HG02678 (cell line): ENCODE measurements around the gene XPO4.
"Not testable (repeated sequence)": the region's sequence is repeated elsewhere in the genome, so short reads cannot be mapped to it uniquely, and the experiment has no call there.

ENCODE experiments used
- ATAC-seq: cut with Tn5 transposase; IDR thresholded peaks from one replicate; pipeline ENCODE4 v1.9.1; 2021; ENCODE audit warnings: mild to moderate bottlenecking, moderate library complexity; ENCODE audit not compliant: unreplicated experiment

Gene XPO4

DNA sequence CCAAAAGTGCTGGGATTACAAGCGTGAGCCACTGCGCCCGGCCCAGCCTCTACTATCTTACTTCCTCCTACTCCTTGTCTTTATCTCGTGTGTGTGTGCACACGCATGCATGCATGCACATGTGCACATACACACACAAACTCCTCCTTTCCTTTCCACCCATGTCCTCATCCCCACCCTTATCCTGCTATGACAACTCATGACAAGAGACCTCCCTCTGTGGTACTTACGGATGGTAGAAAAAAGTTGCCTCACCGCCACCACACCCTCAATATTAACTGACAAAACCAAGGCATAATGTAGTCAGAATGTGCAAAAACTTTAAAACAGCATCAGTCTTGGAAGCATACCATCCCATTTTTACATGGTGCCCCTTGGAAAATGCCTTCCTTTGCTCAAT lies 112.9 kb downstream of the XPO4 start:
- ATAC-seq: no peak

DNA sequence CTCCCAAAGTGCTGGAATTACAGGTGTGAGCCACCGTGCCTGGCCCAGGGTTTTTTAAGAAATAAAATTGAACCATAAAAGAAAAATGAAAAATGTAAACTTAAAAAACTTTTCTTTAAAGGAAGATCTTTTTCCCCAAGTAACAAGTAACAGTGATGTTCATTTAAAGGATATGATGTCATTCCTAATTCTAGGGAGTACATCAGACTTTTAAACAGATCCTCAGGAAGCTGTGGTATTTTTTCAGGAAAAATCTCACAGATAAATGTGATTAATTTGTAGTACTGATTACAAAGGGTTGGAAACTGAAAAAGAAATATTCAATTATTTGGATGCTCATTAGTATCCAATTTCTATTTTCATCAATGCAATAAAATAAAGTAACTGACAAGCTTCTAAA lies 114.2 kb downstream of the XPO4 start:
- no peak for ATAC-seq

DNA sequence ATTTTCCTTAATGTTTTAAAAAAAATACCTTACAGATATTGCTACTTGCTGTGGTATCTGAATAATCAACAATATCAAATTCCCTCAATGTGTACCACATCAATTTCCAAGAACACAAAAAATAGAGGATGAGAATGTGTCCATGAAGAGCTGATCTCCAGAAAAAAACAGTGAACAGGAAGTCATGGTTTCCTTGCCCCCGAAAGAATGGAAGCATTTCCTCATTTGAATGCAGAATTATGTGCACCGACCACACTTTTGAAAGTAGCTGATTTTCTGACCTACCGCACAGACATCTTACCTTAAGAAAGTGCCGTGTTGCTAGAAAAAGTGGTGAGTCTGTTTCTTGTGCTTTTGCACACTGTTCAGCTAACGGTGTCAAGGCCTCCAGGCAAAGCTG lies 115.4 kb downstream of the XPO4 start:
- ATAC-seq: no peak

DNA sequence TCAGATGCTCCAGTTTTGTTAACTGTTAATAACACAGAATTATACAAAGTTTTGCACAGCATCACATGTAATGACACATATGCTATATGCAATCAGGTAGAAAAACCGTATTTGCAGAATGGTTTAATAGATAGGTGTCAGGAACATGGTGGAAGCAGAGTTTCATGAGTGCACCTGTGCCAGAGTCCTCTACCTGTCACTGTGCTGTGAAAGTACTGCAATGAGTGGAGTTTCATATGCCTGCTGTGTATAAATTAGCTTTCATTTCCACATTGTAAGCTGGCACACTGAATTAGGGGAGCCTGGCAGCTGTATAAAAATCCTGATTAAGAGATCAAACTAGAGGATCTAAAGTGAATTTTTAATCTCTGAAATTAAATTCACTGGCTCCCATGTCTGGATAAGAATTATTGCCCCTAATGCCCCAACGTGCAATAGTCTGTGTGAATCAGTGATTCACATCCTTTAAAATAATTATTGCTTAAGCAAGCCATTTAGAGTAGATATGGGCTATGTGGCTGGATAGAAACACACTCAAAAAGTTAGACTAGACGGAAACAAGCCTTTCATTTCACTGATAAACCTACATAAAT lies 120.3 kb downstream of the XPO4 start:
- ATAC-seq: peak; percentile 87

DNA sequence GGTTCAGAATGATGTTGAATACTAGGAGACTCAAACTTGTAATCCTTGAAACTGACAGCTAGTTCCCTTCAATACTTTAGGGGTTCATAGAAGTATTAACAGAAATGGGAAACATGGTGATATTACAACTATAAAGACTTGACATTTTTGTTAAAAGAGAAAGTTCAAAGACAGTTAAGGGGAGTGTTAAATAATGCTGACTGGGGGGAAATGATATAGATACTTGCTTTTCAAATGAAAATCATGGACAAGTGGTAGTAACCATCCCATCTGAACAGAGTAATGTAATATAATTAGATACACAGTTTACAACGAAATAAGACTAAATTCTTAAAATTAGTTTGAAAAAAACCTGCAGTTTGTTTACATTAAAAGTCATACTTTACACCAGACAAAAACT lies 122.2 kb downstream of the XPO4 start:
- no peak for ATAC-seq

DNA sequence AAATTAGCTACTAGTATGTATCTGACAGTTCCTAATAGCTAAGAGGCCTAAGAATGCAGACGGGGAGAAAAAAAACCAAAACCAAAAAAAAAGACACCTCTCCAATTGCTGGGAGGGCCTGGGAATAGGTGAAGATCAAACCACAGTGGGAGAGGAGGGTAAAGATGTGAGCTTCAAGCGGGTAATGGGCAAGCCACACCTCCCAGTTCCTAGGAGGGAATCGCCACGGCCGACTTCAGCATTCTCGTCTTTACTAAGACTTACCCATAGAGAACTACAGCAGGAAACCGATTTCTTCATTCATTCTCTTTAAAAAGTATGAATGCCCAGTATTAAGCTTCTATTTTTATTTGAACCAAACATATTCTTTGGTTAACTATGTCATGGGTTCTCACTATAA lies 123.1 kb downstream of the XPO4 start:
- ATAC-seq: no peak

DNA sequence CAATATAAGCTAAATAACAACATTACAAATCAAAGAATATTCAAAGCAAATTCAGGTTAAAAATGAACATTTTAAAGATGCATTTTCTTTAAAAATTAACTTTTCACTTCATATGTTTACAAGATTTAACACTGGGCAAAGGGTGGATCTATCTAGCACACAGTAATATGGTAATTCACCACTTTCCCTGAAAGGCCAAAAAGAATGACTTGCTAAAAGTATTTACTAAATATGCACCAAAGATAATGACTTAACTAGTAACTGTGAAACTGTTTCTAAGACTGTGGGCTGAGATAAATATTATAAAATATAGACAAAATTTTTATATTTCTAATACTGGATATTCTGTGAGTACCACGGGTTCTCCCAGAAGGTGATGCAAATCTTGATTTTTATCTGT lies 124.2 kb downstream of the XPO4 start:
- no peak for ATAC-seq

DNA sequence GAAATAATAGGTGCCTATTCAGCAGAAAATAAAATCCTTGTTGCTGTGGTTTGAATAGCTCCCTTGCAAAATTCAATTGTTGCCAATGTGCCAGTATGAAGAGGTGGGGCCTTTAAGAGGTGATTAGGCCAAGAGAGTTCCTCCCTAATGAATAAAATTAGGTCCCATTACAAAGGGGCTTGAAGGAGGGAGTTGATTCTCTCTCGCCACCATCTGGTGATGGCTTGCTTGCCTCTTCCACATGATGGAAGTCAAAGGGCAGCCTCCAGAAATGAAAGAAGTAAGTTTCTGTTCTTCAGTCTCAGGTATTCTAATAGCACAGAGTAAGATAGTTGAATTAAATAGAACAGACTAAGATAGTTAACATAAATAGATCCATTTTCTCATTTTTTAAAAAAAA lies 125.8 kb downstream of the XPO4 start:
- ATAC-seq: no peak

DNA sequence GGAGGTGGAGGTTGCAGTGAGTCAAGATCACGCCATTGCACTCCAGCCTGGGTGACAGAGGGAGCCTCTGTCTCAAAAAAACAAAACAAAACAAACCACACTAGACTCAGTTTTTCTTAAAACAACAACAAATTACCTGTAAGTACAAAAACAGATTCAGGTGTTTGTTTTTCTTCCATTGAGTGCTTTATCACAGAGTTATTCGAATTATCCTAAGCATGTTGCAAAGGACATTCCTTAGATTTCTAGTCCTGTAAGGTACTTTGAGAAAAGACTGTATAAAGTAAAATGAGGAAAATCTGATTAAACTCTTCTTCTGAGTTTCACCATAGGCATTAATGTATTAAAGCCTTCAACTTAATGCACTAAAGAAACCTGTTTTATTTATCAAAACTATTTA lies 126.6 kb downstream of the XPO4 start:
- ATAC-seq: no peak

DNA sequence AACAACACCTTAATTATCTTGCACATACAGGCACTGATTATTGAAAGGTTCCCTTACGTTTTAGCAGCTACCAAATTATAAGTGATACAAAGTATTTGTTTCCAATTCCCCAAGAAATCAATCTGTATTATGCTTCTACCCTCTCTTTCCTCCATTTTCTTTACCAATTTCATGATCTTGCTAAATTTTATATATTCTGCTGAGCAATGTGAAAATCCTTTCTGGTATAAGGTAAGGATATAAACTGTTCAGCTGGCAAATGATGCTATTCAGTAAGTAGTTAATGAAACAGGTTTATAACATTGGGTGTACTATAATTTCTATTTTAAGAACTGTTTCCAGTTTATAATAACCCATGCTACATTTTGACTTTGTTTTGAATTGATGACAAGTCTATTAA lies 127.8 kb downstream of the XPO4 start:
- ATAC-seq: no peak

DNA sequence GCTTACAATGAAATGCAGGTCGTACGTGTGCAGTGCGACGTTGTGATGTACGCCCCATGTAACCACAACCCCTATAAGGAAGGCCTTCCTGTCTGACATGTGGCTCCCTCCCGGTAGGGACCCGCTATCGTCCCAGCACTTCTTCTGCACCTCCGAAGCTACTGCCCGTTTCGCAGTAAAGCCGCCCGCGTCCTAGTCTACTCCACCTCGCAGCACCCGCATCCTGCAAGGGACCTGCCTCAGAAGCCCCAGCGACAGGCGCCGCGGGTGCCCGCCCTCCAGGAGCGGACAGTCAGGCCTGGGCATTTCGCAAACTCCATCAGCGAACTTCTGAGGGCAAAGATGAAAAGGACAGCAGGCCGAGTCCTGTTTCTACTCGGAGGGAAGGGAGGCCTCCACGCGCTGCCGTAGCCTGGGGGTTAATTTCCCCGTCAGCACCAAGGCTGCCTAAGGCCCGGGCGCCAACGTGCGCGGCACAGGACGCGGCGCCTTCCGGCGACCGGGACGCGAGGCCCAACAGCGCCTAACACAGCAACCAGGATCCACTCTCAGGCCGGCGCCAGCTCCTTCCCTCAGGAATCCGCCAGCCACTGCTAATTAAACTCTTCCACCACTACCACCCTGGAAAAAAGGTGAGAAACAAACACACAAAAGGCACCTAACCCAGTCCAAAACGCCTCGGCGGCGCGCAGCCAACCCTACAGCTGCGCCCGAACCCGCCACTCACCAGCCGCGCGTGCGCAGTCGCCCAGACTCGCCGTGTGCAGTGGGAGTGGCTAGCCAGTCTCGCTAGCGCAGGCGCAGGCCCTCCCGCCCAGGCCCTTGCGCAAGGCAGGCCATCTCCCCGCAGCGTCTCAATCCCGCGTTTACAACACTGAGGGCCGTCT lies 129.1 kb downstream of the XPO4 start, which contains the start of gene EEF1AKMT1:
TSS of gene EEF1AKMT1 (minus strand) at position 768 of the 887 bp plus-strand sequence. CDS start 16,363 bp downstream, outside the sequence.
- peak; percentile 90 for ATAC-seq

DNA sequence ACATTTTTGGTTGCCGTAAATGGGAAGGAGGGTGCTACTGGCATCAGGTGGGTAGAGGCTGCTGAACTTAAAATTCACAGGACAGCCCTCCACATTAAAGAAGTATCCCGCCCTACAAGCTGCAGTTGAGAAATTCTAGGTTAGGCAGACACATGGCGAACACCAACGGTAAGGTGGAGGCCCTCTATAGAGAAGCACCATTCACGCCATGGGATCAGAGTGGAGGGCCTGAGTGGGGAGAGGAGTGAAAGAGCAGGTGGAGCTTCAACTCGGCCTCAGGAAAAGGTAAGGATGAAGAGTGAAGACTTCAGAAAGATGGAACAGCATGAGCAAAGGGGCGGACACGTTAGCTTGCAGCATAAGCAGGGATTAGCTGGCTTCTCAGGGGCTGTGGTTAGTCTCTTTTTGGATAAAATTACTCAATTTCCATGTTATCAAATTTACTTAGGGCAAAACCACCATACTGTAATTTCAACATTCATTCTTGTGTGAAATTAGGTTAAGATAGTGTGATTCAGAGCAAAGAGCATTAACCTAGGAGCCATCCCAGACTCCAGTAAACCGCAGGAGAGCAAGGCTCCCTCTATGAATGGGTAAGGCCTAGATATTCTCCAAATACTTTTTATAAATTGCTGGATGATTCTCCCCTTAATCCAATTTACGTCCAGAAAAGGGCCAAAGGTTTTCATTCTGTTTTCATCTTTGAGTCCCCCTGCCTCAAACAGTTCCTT lies 130.0 kb downstream of the XPO4 start:
- no peak for ATAC-seq

DNA sequence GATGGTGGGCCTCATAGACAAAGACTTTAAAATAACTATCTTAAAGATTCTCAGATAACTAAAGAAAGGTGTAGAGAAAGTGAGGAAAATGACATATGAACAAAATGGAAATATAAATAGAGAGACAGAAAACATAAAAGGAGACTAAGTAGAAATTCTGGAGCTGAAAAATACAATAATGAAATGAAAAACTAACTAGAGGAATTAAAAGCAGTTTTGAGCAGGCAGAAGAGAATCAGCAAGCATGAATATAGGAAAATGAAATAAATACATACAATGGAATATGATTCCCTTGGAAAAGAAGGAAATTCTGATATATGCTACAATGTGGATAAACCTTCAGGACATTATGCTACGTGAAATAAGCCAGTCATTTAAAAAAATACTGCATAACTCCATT lies 132.7 kb downstream of the XPO4 start:
- ATAC-seq: no peak

DNA sequence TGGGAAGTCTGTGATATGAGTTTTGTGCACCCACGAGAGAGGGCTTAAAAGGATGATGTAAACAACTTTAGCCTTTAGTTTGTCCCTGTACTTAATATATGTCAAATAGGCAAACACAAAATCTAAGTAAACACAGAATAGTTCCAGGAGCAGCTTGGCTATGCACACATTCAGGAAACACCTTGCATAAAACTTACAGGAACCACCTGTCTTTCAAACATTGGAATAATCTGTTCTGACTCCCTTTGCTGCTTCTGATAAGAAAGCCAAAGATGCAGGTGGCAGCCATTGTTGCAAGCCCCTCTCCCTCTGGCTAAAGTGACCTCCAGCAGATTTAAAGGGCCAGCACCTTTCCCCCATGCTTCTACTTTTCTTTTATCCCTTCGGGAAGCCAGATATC lies 133.5 kb downstream of the XPO4 start:
- ATAC-seq: no peak

DNA sequence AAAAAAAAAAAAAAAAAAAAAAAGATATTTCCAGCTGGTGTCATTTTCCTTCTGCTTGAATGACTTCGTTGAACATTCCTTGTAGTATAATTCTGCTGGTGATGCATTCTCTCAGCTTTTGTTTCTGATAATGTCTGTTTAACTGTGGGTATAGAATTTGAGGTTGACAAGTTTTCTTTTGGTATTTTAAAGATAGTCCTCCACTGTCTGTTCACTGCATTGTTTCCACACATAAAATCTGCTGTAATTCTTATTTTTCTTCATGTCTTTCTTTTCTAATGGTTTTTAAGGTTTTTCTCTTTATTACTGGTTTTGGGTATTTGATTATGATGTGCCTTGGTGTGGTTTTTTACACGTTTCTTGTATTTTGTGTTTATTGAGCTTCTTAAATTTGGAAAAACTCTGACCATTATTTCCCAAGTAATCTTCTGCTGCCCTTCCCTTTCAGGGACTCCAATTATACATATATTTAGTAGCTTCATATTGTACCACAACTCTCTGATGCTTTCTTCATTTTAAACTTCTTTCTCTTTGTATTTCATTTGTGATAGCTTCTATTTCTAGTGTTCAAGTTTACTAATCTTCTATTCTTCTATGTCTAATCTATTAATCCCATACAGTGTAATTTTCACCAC lies 135.1 kb downstream of the XPO4 start:
- no peak for ATAC-seq

DNA sequence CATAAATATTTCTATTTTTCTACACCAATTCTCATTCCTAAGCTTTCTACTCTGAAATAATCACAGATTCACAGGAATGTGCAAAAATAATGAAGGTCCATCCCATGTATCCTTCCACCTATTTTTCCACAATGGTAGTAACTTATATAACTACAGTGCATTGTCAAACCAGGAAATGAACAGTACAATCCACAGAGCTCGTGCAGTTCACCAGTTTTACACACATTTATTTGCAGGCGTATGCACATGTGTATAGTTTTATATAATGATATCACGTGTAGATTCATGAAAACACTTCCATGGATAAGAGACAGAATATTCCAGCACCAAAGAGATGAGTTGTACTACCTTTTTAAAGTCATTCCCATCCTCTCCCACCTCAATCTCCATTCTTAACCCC lies 141.7 kb downstream of the XPO4 start:
- no peak for ATAC-seq

DNA sequence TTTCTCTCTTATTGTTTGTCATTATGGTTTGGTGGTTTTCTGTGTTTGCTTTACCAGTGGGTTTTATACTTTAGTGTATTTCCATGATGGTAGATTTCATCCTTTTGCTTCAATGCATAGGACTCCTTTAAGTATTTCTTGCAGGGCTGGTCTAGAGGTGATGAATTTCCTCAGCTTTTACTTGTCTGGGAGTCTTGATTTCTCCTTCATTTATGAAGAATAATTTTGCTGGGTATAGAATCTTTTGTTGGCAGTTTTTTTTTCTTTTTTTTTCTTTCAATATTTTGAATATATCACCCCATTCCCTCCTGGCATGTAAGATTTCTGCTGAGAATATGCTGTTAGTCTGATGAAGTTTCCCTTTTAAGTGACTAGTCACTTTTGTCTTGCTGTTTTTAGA lies 148.5 kb downstream of the XPO4 start:
- ATAC-seq: no peak

DNA sequence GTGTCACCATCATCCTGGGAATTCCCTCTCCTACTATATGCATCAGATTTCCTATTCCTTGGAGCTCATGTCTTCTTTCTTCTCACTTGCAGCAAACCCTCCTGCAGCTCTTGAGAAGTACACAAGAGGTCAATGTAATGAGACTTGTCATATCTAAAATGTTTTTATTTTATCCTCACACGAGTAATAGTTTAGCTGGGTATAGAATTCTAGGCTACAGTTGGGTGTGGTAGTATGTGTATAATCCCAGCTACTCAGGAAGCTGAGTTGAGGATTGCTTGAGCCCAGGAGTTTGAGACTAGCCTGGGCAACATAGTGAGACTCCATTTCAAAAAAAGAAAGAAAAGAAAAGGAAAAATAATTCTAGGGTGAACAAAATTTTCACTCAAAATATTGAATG lies 153.2 kb downstream of the XPO4 start:
- no peak for ATAC-seq

DNA sequence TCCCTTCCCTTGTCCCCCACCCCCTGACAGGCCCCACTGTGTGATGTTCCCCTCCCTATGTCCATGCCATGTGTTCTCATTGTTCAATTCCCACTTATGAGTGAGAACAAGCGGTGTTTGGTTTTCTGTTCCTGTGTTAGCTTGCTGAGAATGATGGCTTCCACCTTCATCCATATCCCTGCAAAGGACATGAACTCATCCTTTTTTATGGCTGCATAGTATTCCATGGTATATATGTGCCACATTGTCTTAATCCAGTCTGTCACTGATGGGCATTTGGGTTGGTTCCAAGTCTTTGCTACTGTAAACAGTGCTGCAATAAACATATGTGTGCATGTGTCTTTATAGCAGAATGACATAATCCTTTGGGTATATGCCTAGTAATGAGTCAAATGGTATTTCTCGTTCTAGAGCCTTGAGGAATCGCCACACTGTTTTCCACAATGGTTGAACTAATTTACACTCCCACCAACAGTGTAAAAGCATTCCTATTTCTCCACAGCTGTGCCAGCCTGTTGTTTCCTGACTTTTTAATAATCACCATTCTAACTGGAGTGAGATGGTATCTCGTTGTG lies 158.6 kb downstream of the XPO4 start:
- not testable (repeated sequence) for ATAC-seq

DNA sequence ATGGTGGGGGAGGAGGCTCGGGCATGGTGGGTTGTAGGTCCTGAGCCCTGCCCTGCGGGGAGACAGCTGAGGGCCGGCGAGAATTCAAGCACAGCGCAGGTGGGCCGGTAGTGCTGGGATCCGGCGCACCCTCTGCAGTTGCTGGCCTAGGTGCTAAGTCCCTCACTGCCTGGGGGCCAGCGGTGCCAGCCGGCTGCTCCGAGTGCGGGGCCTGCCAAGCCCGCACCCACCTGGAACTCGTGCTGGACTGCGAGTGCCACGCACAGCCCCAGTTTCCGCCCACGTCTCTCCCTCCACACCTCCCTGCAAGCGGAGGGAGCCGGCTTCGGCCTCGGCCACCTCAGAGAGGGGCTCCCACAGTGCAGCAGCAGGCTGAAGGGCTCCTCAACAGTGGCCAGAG lies 162.5 kb downstream of the XPO4 start:
- no peak for ATAC-seq

DNA sequence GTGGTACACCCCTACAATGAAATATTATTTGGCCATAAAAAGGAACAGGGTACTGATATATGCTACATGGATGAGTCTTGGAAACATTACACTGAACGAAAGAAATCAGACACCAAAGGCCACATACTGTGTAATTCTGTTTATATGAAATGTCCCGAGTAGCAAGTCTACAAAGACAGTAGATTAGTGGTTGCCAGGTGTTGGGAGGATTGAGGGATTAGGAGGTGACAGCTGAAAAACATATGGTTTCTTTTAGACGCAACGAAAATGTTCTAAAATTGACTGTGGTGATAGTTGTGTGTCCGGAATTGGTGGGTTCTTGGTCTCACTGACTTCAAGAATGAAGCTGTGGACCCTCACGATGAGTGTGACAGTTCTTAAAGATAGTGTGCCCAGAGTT lies 163.9 kb downstream of the XPO4 start:
- no peak for ATAC-seq
